SK-N-SH (cell line): Measurements from ENCODE around the gene VPS18. TPM values are rescaled to one million over a fixed set of nuclear protein-coding genes. Genes with fewer than 3 reads are reported as not detected.

Experiments
- CTCF ChIA-PET: fragments of 300-600, 350-600 bp; formaldehyde crosslinking; extraction: SDS; loops from one replicate; lab custom pipeline; 2021; lab: Yijun Ruan, JAX
- POLR2A ChIA-PET: fragments of 350-600 bp; sonication (Branson Sonifier 250); formaldehyde crosslinking; extraction: SDS; loops from one replicate; lab custom pipeline; 2020; ENCODE audit warnings: antibody characterized with exemption, inconsistent platforms; lab: Yijun Ruan, JAX
- DNase-seq: peaks from one replicate; pipeline ENCODE4 v3.0.0; 2012
- H2AFZ ChIP-seq: fragments of 200-600 bp; sonication (generic); 2 replicates; pipeline ENCODE4 v1.8.1; 2016; ENCODE audit warnings: antibody characterized with exemption, mild to moderate bottlenecking, low read depth
- H3F3A ChIP-seq: fragments of 200-600 bp; sonication (generic); replicated peaks from 2 replicates; pipeline ENCODE3; 2016; ENCODE audit warnings: antibody characterized with exemption, mild to moderate bottlenecking; ENCODE audit not compliant: insufficient read depth
- H3K27ac ChIP-seq, 2 experiments: fragments of 200-500 bp in 1 of 2; fragments of 200-600 bp in 1 of 2; sonication (Bioruptor generic) in 1 of 2; sonication (generic), shearing (Covaris generic) in 1 of 2; 2 replicates each; pipeline versions ENCODE4 v1.5.1 to v1.6.1; 2014 to 2016; ENCODE audit warnings: low read depth in 2 of 2, inconsistent platforms in 1 of 2, low read length in 1 of 2, mild to moderate bottlenecking in 1 of 2, mixed read lengths in 1 of 2
- H3K27me3 ChIP-seq: fragments of 200-600 bp; sonication (generic), shearing (Covaris generic); 2 replicates; pipeline ENCODE4 v1.6.1; 2016; ENCODE audit warnings: mixed run types; ENCODE audit not compliant: insufficient read depth
- H3K36me3 ChIP-seq, 2 experiments: fragments of 200-500 bp in 1 of 2; fragments of 200-600 bp in 1 of 2; sonication (Bioruptor generic) in 1 of 2; sonication (generic) in 1 of 2; replicated peaks in 1 of 2; 2 replicates each; pipeline versions ENCODE3 to v1.5.1; 2014 to 2016; ENCODE audit warnings: low read length in 1 of 2, mild to moderate bottlenecking in 1 of 2; ENCODE audit not compliant: insufficient read depth in 2 of 2, control insufficient read depth in 1 of 2
- H3K4me1 ChIP-seq, 2 experiments: fragments of 200-500 bp in 1 of 2; fragments of 200-600 bp in 1 of 2; sonication (Bioruptor generic) in 1 of 2; sonication (generic), shearing (Covaris generic) in 1 of 2; 2 replicates each; pipeline versions ENCODE4 v1.5.1 to v1.6.1; 2014 to 2016; ENCODE audit warnings: low read depth in 1 of 2, low read length in 1 of 2, mixed run types in 1 of 2; ENCODE audit not compliant: insufficient read depth in 2 of 2, control insufficient read depth in 1 of 2
- H3K4me2 ChIP-seq: fragments of 200-600 bp; sonication (generic), shearing (Covaris generic); 2 replicates; pipeline ENCODE4 v1.6.1; 2017; ENCODE audit warnings: mixed run types
- H3K4me3 ChIP-seq, 2 experiments: fragments of 200-500 bp in 1 of 2; fragments of 200-600 bp in 1 of 2; sonication (Bioruptor generic) in 1 of 2; sonication (generic), shearing (Covaris generic) in 1 of 2; 2 replicates each; pipeline versions ENCODE4 v1.5.1 to v1.8.1; 2014 to 2016; ENCODE audit warnings: low read depth in 2 of 2, inconsistent platforms in 1 of 2, low read length in 1 of 2, mild to moderate bottlenecking in 1 of 2, mixed read lengths in 1 of 2, moderate library complexity in 1 of 2
- H3K79me2 ChIP-seq: fragments of 200-600 bp; sonication (generic); 2 replicates; pipeline ENCODE4 v1.8.1; 2017; ENCODE audit warnings: mild to moderate bottlenecking; ENCODE audit not compliant: insufficient read depth
- H3K9ac ChIP-seq: fragments of 200-600 bp; sonication (generic); 2 replicates; pipeline ENCODE4 v1.6.1; 2017; ENCODE audit warnings: mixed run types
- H3K9me2 ChIP-seq: fragments of 200-600 bp; sonication (generic); 2 replicates; pipeline ENCODE4 v1.6.1; 2017; ENCODE audit warnings: mixed run types
- H3K9me3 ChIP-seq: fragments of 200-600 bp; sonication (generic); 2 replicates; pipeline ENCODE4 v1.6.1; 2017; ENCODE audit warnings: mixed run types, mild to moderate bottlenecking, moderate library complexity
- H4K20me1 ChIP-seq: fragments of 200-600 bp; sonication (generic); 2 replicates; pipeline ENCODE4 v1.6.1; 2017; ENCODE audit warnings: mild to moderate bottlenecking, mixed run types; ENCODE audit not compliant: insufficient read depth
- CHD2 ChIP-seq: fragments of 150-350 bp; IDR thresholded peaks from 2 replicates; pipeline ENCODE4 v1.6.1; 2018; ENCODE audit warnings: low read length; ENCODE audit not compliant: partially characterized antibody
- EZH2phosphoT487 ChIP-seq: fragments of 200-600 bp; sonication (generic); IDR thresholded peaks from 2 replicates; pipeline ENCODE4 v1.6.1; 2017; ENCODE audit warnings: low read depth, mixed run types, mild to moderate bottlenecking, antibody characterized with exemption, moderate library complexity, borderline replicate concordance
- FOXJ3 ChIP-seq: sonication (generic); formaldehyde crosslinking; IDR thresholded peaks from 2 replicates; pipeline ENCODE4 v1.5.1; 2020; ENCODE audit warnings: mild to moderate bottlenecking, missing genetic modification reagents
- GABPA ChIP-seq: IDR thresholded peaks from 2 replicates; pipeline ENCODE4 v1.4.0; 2012; ENCODE audit warnings: low read depth, mild to moderate bottlenecking
- GATA2 ChIP-seq: sonication (generic); formaldehyde crosslinking; IDR thresholded peaks from 2 replicates; pipeline ENCODE4 v1.5.0; 2020; ENCODE audit warnings: mild to moderate bottlenecking, missing genetic modification reagents
- MEF2A ChIP-seq: IDR thresholded peaks from 2 replicates; pipeline ENCODE4 v1.4.0; 2012; ENCODE audit warnings: low read depth, borderline replicate concordance
- NFIC ChIP-seq: IDR thresholded peaks from 2 replicates; pipeline ENCODE4 v1.4.0; 2012; ENCODE audit warnings: borderline replicate concordance
- NRF1 ChIP-seq: IDR thresholded peaks from 2 replicates; pipeline ENCODE4 v1.6.1; 2012; ENCODE audit warnings: low read depth, mild to moderate bottlenecking, low read length
- RCOR1 ChIP-seq: fragments of 150-350 bp; IDR thresholded peaks from 2 replicates; pipeline ENCODE4 v1.6.1; 2017; ENCODE audit warnings: antibody characterized with exemption, low read length
- TEAD4 ChIP-seq: IDR thresholded peaks from 2 replicates; pipeline ENCODE4 v1.4.0; 2012; ENCODE audit warnings: mild to moderate bottlenecking, borderline replicate concordance; ENCODE audit not compliant: insufficient read depth
- YY1 ChIP-seq: IDR thresholded peaks from 2 replicates; pipeline ENCODE4 v1.4.0; 2012; ENCODE audit warnings: low read depth, mild to moderate bottlenecking
- WGBS: methylation state at CpG from one replicate; pipeline ENCODE4 v1.1.6; 2017; ENCODE audit warnings: low lambda C conversion rate; 5-methylcytosine and 5-hydroxymethylcytosine counted together
- polyA plus RNA-seq, 3 experiments: library from polyadenylated mRNA; depleted of rRNA; stranded (reverse); fragments of >200 nt; gene quantifications; 2 replicates each; pipeline ENCODE4 v1.2.3, GENCODE V29; 2012
- TF ChIP-seq, protein P1 (sequence below): fragments of 150-350 bp; IDR thresholded peaks from 2 replicates; pipeline ENCODE4 v1.6.1; 2016; ENCODE audit warnings: mild to moderate bottlenecking, low read depth, low read length
- TF ChIP-seq, protein P2 (sequence below): IDR thresholded peaks from 2 replicates; pipeline ENCODE4 v1.4.0; 2012; ENCODE audit warnings: low read depth, borderline replicate concordance
- TF ChIP-seq, protein P3 (sequence below): fragments of 200-600 bp; sonication (generic); IDR thresholded peaks from 2 replicates; pipeline ENCODE4 v1.6.1; 2017; ENCODE audit warnings: antibody characterized with exemption, mild to moderate bottlenecking, moderate library complexity
- TF ChIP-seq, protein P4 (sequence below): IDR thresholded peaks from 2 replicates; pipeline ENCODE4; 2012

VPS18 gene
- polyA plus RNA-seq, 1 of the 3 experiments (the other 2 are of a cell fraction) = 14.1 TPM

DNA sequence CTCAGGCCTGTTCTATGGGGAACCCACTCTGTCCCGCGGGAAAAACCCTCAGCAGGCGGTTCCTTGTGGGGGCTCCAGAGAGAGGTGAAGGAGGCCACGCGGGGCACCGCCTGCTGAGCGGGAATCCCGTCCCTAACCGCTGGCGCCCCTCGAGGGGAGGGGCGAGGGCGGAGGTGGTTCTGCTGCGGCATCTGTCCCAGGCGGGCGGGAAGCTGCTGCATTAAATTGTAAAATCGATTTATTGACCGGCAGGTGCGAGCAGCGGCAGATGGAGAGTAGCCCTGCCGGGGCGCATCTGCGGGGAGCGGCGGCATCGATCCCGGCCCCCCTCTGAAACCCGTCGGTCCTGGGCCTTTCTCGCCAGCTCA, 31.2 kb downstream of the VPS18 start:
- Histone ChIP-seq H4K20me1 (no peaks in the 10 kb centered on the region), H3K4me1 (peaks cover 14 to 35% of the 10 kb centered on the region in 2 experiments; a peak in 2 of 4 replicates), H3K36me3 (no peaks in the 10 kb centered on the region), H3K79me2 (no peaks in the 10 kb centered on the region), H3F3A (no peaks in the 10 kb centered on the region), H3K4me2 (peak overlapping the region; percentile 71; the same call in 1 of the 2 replicates), H3K9me2 (no peaks in the 10 kb centered on the region), H3K27me3 (peaks cover 43% of the 10 kb centered on the region), H3K4me3 (peak overlapping the region in 1 of 2 experiments; percentile 26; a peak in 1 of 4 replicates), H3K9me3 (no peaks in the 10 kb centered on the region), H3K9ac (no peak overlapping the region), H2AFZ (no peak overlapping the region), H3K27ac (no peak overlapping the region)
- peak; percentile 45 for DNase-seq
- no peak for TF ChIP-seq YY1
- no peak for TF ChIP-seq NFIC
- TF ChIP-seq, protein P1, sequence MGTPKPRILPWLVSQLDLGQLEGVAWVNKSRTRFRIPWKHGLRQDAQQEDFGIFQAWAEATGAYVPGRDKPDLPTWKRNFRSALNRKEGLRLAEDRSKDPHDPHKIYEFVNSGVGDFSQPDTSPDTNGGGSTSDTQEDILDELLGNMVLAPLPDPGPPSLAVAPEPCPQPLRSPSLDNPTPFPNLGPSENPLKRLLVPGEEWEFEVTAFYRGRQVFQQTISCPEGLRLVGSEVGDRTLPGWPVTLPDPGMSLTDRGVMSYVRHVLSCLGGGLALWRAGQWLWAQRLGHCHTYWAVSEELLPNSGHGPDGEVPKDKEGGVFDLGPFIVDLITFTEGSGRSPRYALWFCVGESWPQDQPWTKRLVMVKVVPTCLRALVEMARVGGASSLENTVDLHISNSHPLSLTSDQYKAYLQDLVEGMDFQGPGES = no peak
- TF ChIP-seq RCOR1 = no peak
- TF ChIP-seq GATA2 (CRISPR knock-in tag) = no peak
- TF ChIP-seq GABPA = no peak
- no peak for TF ChIP-seq FOXJ3
- no peak for TF ChIP-seq MEF2A
- no peak for TF ChIP-seq CHD2
- no peak for TF ChIP-seq EZH2phosphoT487
- TF ChIP-seq, protein P2, sequence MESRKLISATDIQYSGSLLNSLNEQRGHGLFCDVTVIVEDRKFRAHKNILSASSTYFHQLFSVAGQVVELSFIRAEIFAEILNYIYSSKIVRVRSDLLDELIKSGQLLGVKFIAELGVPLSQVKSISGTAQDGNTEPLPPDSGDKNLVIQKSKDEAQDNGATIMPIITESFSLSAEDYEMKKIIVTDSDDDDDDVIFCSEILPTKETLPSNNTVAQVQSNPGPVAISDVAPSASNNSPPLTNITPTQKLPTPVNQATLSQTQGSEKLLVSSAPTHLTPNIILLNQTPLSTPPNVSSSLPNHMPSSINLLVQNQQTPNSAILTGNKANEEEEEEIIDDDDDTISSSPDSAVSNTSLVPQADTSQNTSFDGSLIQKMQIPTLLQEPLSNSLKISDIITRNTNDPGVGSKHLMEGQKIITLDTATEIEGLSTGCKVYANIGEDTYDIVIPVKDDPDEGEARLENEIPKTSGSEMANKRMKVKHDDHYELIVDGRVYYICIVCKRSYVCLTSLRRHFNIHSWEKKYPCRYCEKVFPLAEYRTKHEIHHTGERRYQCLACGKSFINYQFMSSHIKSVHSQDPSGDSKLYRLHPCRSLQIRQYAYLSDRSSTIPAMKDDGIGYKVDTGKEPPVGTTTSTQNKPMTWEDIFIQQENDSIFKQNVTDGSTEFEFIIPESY = no peak
- TF ChIP-seq TEAD4 = no peak
- TF ChIP-seq, protein P3, sequence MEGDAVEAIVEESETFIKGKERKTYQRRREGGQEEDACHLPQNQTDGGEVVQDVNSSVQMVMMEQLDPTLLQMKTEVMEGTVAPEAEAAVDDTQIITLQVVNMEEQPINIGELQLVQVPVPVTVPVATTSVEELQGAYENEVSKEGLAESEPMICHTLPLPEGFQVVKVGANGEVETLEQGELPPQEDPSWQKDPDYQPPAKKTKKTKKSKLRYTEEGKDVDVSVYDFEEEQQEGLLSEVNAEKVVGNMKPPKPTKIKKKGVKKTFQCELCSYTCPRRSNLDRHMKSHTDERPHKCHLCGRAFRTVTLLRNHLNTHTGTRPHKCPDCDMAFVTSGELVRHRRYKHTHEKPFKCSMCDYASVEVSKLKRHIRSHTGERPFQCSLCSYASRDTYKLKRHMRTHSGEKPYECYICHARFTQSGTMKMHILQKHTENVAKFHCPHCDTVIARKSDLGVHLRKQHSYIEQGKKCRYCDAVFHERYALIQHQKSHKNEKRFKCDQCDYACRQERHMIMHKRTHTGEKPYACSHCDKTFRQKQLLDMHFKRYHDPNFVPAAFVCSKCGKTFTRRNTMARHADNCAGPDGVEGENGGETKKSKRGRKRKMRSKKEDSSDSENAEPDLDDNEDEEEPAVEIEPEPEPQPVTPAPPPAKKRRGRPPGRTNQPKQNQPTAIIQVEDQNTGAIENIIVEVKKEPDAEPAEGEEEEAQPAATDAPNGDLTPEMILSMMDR = no peak
- TF ChIP-seq, protein P4, sequence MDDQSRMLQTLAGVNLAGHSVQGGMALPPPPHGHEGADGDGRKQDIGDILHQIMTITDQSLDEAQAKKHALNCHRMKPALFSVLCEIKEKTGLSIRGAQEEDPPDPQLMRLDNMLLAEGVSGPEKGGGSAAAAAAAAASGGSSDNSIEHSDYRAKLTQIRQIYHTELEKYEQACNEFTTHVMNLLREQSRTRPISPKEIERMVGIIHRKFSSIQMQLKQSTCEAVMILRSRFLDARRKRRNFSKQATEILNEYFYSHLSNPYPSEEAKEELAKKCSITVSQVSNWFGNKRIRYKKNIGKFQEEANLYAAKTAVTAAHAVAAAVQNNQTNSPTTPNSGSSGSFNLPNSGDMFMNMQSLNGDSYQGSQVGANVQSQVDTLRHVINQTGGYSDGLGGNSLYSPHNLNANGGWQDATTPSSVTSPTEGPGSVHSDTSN = no peak
- no peak for TF ChIP-seq NRF1
- ChIA-PET CTCF (interaction anchor here (0.7 to 33.6 kb wide), 6 partner anchors 11 to 96 kb away, joined by 3 to 675 read pairs (median 22); partner anchors contain the start of gene VPS18), POLR2A (interaction anchor here (1.0 kb wide), 1 partner anchor 16 kb away, joined by 4 read pairs; no protein-coding TSS in a partner anchor)
- WGBS = 59% methylated on average over 17 of the region's 30 CpGs
